MM.1S (cell line): ENCODE results near the gene THTPA.

Experiments
- DNase-seq: peaks from one replicate; pipeline ENCODE4 v3.0.0-alpha.2; 2015
- H2AFZ ChIP-seq: fragments of 300-600 bp; sonication (generic); 2 replicates; pipeline ENCODE4 v1.6.0; 2016; ENCODE audit warnings: antibody characterized with exemption, low read length
- H3F3A ChIP-seq: fragments of 300-600 bp; sonication (generic); 2 replicates; pipeline ENCODE4 v1.6.1; 2016; ENCODE audit warnings: mild to moderate bottlenecking, antibody characterized with exemption, low read length, moderate library complexity, mixed read lengths; ENCODE audit not compliant: insufficient read depth
- H3K27ac ChIP-seq: fragments of 300-600 bp; sonication (generic); 2 replicates; pipeline ENCODE4 v1.5.1; 2016; ENCODE audit warnings: mild to moderate bottlenecking, low read length
- H3K27me3 ChIP-seq: fragments of 300-600 bp; sonication (generic); replicated peaks from 2 replicates; pipeline ENCODE4 v1.6.0; 2016; ENCODE audit warnings: low read length; ENCODE audit not compliant: insufficient read depth
- H3K36me3 ChIP-seq: fragments of 300-600 bp; sonication (generic); replicated peaks from 2 replicates; pipeline ENCODE4 v1.6.1; 2016; ENCODE audit warnings: mild to moderate bottlenecking, low read length, mixed read lengths; ENCODE audit not compliant: insufficient read depth
- H3K4me1 ChIP-seq: fragments of 300-600 bp; sonication (generic); 2 replicates; pipeline ENCODE4 v1.6.1; 2016; ENCODE audit warnings: low read length, mixed read lengths
- H3K4me2 ChIP-seq: fragments of 300-600 bp; sonication (generic); 2 replicates; pipeline ENCODE4 v1.6.0; 2016; ENCODE audit warnings: low read depth, low read length
- H3K4me3 ChIP-seq: fragments of 300-600 bp; sonication (generic); 2 replicates; pipeline ENCODE4 v1.5.1; 2016; ENCODE audit warnings: low read length, mixed read lengths
- H3K79me2 ChIP-seq: fragments of 300-600 bp; sonication (generic); 2 replicates; pipeline ENCODE4 v1.6.1; 2016; ENCODE audit warnings: mixed run types, low read length, mixed read lengths
- H3K9ac ChIP-seq: fragments of 300-600 bp; sonication (generic); 2 replicates; pipeline ENCODE4 v1.6.1; 2016; ENCODE audit warnings: low read length, mixed read lengths
- H3K9me2 ChIP-seq: fragments of 300-600 bp; sonication (generic); replicated peaks from 2 replicates; pipeline ENCODE4 v1.6.1; 2016; ENCODE audit warnings: mild to moderate bottlenecking, low read length, mixed read lengths; ENCODE audit not compliant: insufficient read depth
- H3K9me3 ChIP-seq: fragments of 300-600 bp; sonication (generic); replicated peaks from 2 replicates; pipeline ENCODE4 v1.6.1; 2016; ENCODE audit warnings: mild to moderate bottlenecking, low read length, mixed read lengths; ENCODE audit not compliant: insufficient read depth
- H4K20me1 ChIP-seq: fragments of 300-600 bp; sonication (generic); 2 replicates; pipeline ENCODE4 v1.6.1; 2016; ENCODE audit warnings: mild to moderate bottlenecking, low read length, moderate library complexity, mixed read lengths; ENCODE audit not compliant: insufficient read depth
- EZH2 ChIP-seq: fragments of 300-600 bp; sonication (generic); optimal IDR thresholded peaks from 2 replicates; pipeline ENCODE3; 2017; ENCODE audit warnings: low read depth, mild to moderate bottlenecking, antibody characterized with exemption, low read length, mixed read lengths
- EZH2phosphoT487 ChIP-seq: fragments of 300-600 bp; sonication (generic); IDR thresholded peaks from 2 replicates; pipeline ENCODE4 v1.6.1; 2018; ENCODE audit warnings: antibody characterized with exemption, low read length
- TF ChIP-seq, protein P1 (sequence below): fragments of 300-600 bp; sonication (generic); IDR thresholded peaks from 2 replicates; pipeline ENCODE4 v1.5.1; 2016; ENCODE audit warnings: antibody characterized with exemption, low read length, mixed read lengths

The THTPA gene

DNA sequence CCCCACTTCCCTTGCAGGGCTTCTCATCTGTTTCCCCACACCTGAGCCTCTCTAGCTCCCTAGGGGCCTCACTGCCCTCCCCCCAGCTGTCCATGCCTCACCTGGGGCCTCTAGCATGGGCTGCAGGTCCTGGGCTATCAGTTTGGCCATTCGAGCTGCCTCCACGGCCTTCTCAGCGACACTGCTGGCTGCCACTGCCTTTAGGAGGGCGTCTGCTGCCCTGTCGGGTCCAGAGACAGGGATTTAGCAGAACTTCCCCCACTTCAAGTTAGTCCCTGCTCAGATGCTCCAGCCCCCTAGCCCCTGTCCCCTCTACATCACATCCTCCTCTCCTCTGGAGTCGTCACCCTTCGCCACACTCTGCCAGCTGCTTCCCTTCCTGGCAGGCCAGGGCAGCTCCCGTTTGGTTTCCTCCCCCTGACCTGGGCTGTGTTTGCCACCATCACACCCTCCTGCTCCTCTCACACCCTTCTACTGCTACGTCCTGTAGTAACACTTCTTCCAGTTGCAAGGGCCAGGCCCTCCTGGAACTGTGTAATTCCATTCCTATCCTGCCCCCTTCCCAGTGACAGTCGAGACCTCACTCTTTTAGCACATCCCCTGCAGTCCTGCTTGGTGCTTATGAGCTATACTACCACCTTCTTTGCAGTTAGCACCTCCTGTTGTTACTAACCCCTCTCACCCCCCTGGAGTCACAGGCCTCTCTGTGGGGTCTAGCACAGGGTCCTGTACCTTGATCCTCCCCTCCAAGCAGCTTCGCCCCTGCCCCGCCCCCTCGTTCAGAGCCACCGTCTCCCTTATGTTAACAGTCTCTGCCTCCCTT lies 15.8 kb downstream of the THTPA start:
- H3K4me1 ChIP-seq, result no peaks in the 10 kb centered on the region
- H4K20me1 ChIP-seq, result no peaks in the 10 kb centered on the region
- no peaks in the 10 kb centered on the region for H3K9me2 ChIP-seq
- no peak for DNase-seq
- no peak overlapping the region for H3K9ac ChIP-seq
- H3K4me2 ChIP-seq, result no peak overlapping the region
- no peak for TF ChIP-seq EZH2phosphoT487
- TF ChIP-seq EZH2, result no peak
- TF ChIP-seq, protein P1, sequence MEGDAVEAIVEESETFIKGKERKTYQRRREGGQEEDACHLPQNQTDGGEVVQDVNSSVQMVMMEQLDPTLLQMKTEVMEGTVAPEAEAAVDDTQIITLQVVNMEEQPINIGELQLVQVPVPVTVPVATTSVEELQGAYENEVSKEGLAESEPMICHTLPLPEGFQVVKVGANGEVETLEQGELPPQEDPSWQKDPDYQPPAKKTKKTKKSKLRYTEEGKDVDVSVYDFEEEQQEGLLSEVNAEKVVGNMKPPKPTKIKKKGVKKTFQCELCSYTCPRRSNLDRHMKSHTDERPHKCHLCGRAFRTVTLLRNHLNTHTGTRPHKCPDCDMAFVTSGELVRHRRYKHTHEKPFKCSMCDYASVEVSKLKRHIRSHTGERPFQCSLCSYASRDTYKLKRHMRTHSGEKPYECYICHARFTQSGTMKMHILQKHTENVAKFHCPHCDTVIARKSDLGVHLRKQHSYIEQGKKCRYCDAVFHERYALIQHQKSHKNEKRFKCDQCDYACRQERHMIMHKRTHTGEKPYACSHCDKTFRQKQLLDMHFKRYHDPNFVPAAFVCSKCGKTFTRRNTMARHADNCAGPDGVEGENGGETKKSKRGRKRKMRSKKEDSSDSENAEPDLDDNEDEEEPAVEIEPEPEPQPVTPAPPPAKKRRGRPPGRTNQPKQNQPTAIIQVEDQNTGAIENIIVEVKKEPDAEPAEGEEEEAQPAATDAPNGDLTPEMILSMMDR, result no peak
- no peaks in the 10 kb centered on the region for H3K9me3 ChIP-seq
- no peaks in the 10 kb centered on the region for H3K27me3 ChIP-seq
- no peaks in the 10 kb centered on the region for H3K36me3 ChIP-seq
- 0 out of 2 replicates have a peak, but pooled peaks cover 3% of the 10 kb centered on the region for H3K79me2 ChIP-seq
- no peak overlapping the region for H3K27ac ChIP-seq
- H3F3A ChIP-seq, result no peaks in the 10 kb centered on the region
- H2AFZ ChIP-seq, result no peak overlapping the region
- no peak overlapping the region for H3K4me3 ChIP-seq

DNA sequence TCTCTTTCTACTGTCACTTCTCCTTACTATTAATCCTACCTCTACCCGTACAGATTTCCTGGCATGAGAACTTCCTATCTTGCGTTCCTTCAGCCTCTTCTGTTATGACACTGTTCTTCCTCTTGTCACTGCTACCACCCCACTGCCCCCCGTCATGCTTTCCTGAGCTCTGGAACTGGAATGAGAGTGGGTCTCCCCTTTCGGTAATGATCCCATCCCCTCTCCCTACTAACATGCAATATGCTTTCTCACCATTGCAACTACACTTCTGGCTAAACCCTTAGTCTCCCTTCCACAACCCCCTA lies 16.4 kb downstream of the THTPA start:
- H3K9ac ChIP-seq, result no peak overlapping the region
- no peaks in the 10 kb centered on the region for H3K4me1 ChIP-seq
- no peak for DNase-seq

DNA sequence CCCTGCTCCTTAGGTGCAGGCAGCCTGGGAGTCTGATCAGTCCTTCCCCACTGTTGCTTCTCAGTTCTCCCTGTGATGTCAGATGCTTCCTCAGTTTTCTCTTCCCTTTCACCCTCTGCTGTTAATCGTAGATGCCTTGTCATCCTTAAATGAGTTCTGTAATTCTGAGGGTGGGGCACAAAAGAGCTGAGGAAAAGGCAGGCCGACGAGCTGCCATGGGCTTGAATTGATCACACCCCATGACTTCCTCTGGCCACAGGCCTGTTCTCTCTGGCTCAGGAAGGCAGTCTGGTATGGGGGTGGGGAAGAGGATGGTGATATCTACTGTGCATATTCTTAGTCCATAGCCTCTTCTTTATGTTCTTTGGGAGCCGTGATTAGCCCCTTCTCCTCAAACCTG lies 16.8 kb downstream of the THTPA start:
- Histone ChIP-seq H3K9ac (no peak overlapping the region), H4K20me1 (no peaks in the 10 kb centered on the region), H3K4me2 (no peak overlapping the region), H3K27me3 (no peaks in the 10 kb centered on the region), H3K9me2 (no peaks in the 10 kb centered on the region), H3K36me3 (no peaks in the 10 kb centered on the region), H3K79me2 (no peaks in the 10 kb centered on the region), H3K4me1 (no peaks in the 10 kb centered on the region), H2AFZ (no peak overlapping the region), H3K4me3 (no peak overlapping the region), H3K9me3 (no peaks in the 10 kb centered on the region), H3K27ac (no peak overlapping the region), H3F3A (no peaks in the 10 kb centered on the region)
- no peak for TF ChIP-seq EZH2
- TF ChIP-seq, protein P1, result no peak
- no peak for TF ChIP-seq EZH2phosphoT487
- DNase-seq, result no peak

More for the DNA sequence above, 16.4 kb downstream of the THTPA start:
- Histone ChIP-seq H3K27me3 (no peaks in the 10 kb centered on the region), H3K27ac (no peak overlapping the region), H3K4me2 (no peak overlapping the region), H4K20me1 (no peaks in the 10 kb centered on the region), H3K9me3 (no peaks in the 10 kb centered on the region), H3K79me2 (no peaks in the 10 kb centered on the region), H3K4me3 (no peak overlapping the region), H3K36me3 (no peaks in the 10 kb centered on the region), H3F3A (no peaks in the 10 kb centered on the region), H3K9me2 (no peaks in the 10 kb centered on the region), H2AFZ (no peak overlapping the region)
- TF ChIP-seq EZH2phosphoT487 (no peak), EZH2 (no peak)
- TF ChIP-seq, protein P1, result no peak
